Nephron (organoid): ENCODE data around the gene ADAMTS2.
A peak's percentile ranks its signal among the peaks of the same experiment; 100 is the strongest.

Source experiments
- H3K27ac Mint-ChIP-seq, 3 experiments: 2 replicates each; pipeline ENCODE4 v1.8.0; 2020; ENCODE audit warnings: mixed read lengths in 3 of 3, mild to moderate bottlenecking in 2 of 3, moderate library complexity in 1 of 3
- H3K27me3 Mint-ChIP-seq: 2 replicates; pipeline ENCODE4 v1.8.0; 2021; ENCODE audit warnings: low read depth, mild to moderate bottlenecking, moderate library complexity, mixed read lengths
- H3K36me3 Mint-ChIP-seq: 2 replicates; pipeline ENCODE4 v1.8.0; 2020; ENCODE audit warnings: low read depth, mixed read lengths
- H3K4me1 Mint-ChIP-seq: 2 replicates; pipeline ENCODE4 v1.8.0; 2020; ENCODE audit warnings: mixed read lengths
- H3K4me3 Mint-ChIP-seq, 3 experiments: 2 replicates each; pipeline ENCODE4 v1.8.0; 2020; ENCODE audit warnings: mild to moderate bottlenecking in 3 of 3, mixed read lengths in 3 of 3, moderate library complexity in 2 of 3
- H3K9me3 Mint-ChIP-seq: 2 replicates; pipeline ENCODE4 v1.8.0; 2020; ENCODE audit warnings: mixed read lengths
- TF ChIP-seq, protein P1 (sequence below), 3 experiments: fragments of 200-600 bp; sonication (generic); IDR thresholded peaks; one replicate each; pipeline ENCODE4 v1.5.0; 2021; ENCODE audit warnings: antibody characterized with exemption in 3 of 3; ENCODE audit not compliant: unreplicated experiment in 3 of 3

The ADAMTS2 gene

DNA sequence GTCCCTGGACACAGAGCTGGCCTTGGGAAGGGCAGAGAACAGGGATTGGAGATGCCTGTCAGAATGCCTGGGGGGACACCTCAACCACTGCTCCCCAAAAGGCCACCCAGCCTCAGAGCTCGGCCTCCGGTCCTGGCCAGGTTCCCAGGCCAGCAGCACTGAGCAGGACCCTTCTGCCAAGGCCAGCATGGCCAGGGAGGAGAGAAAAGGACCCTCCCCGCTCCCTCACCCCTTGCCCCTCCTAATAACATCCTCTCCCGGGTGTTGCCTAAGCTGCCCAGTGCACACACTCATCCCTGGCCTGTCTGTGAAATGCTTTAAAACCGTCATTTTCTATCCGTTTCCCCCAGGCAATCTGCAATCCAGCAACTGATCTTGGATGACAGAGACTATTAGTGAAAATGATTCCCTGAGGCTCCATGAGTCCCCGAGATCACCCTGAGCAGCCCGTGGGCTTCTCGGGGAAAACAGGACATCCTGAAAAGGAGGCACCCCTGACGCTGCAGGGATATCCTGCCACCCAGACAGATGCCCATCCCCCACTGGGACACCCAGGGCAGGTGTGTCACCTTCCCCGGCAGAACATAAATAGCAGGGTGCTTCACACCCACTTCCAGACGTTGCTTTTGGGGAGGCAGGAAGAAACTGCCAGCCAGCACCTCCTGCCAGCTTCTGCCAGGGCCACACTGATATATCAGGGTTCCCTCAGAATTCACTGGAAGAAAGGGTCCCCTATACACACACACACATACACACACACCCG is 75.3 kb downstream of the ADAMTS2 start:
- H3K9me3 Mint-ChIP-seq: no peaks in the 10 kb centered on the region

DNA sequence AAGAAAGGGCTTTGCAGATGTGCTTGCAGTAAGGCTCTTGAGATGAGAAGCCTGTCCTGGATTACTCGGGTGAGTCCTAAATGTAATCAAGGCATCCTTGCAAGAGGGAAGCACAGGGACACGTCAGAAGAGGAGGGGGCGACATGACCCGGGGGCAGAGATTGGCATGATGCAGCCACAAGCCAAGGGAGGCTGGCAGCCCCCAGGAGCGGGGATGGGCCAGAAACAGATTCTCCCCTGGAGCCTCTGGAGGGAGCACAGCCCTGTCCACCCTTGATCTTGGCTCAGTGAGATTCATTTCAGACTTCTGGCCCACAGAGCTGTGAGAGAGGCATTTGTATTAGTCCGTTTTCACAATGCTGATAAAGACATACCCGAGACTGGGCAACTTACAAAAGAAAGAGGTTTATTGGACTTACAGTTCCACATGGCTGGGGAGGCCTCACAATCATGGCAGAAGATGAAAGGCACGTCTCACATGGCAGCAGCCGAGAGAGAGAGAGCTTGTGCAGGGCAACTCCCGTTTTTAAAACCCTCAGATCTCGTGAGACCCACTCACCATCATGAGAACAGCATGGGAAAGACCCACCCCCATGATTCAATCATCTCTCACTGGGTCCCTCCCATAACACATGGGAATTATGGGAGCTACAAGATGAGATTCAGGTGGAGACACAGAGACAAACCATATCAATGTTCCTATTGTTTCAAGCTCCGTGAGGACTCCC is 76.1 kb downstream of the ADAMTS2 start:
- H3K36me3 Mint-ChIP-seq: no peaks in the 10 kb centered on the region
- peak overlapping the region in 1 of 3 experiments; percentile 69 for H3K4me3 Mint-ChIP-seq
- no peaks in the 10 kb centered on the region for H3K9me3 Mint-ChIP-seq
- peaks cover 80% of the 10 kb centered on the region for H3K4me1 Mint-ChIP-seq
- TF ChIP-seq, protein P1, sequence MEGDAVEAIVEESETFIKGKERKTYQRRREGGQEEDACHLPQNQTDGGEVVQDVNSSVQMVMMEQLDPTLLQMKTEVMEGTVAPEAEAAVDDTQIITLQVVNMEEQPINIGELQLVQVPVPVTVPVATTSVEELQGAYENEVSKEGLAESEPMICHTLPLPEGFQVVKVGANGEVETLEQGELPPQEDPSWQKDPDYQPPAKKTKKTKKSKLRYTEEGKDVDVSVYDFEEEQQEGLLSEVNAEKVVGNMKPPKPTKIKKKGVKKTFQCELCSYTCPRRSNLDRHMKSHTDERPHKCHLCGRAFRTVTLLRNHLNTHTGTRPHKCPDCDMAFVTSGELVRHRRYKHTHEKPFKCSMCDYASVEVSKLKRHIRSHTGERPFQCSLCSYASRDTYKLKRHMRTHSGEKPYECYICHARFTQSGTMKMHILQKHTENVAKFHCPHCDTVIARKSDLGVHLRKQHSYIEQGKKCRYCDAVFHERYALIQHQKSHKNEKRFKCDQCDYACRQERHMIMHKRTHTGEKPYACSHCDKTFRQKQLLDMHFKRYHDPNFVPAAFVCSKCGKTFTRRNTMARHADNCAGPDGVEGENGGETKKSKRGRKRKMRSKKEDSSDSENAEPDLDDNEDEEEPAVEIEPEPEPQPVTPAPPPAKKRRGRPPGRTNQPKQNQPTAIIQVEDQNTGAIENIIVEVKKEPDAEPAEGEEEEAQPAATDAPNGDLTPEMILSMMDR (IDR thresholded peaks at IDR 0.05; ENCODE audit: unreplicated experiment in 3 of 3): no peak
- H3K27me3 Mint-ChIP-seq: no peaks in the 10 kb centered on the region
- H3K27ac Mint-ChIP-seq: peak overlapping the region; percentile 66 to 99 (median 88)

More for the DNA sequence above, 75.3 kb downstream of the ADAMTS2 start:
- no peaks in the 10 kb centered on the region for H3K27me3 Mint-ChIP-seq
- peaks cover 73% of the 10 kb centered on the region for H3K4me1 Mint-ChIP-seq
- no peaks in the 10 kb centered on the region for H3K36me3 Mint-ChIP-seq
- peak overlapping the region in 1 of 3 experiments; percentile 10 for H3K4me3 Mint-ChIP-seq
- TF ChIP-seq, protein P1 (IDR thresholded peaks at IDR 0.05; ENCODE audit: unreplicated experiment in 3 of 3): no peak
- peak overlapping the region in 2 of 3 experiments; percentile 99 for H3K27ac Mint-ChIP-seq

DNA sequence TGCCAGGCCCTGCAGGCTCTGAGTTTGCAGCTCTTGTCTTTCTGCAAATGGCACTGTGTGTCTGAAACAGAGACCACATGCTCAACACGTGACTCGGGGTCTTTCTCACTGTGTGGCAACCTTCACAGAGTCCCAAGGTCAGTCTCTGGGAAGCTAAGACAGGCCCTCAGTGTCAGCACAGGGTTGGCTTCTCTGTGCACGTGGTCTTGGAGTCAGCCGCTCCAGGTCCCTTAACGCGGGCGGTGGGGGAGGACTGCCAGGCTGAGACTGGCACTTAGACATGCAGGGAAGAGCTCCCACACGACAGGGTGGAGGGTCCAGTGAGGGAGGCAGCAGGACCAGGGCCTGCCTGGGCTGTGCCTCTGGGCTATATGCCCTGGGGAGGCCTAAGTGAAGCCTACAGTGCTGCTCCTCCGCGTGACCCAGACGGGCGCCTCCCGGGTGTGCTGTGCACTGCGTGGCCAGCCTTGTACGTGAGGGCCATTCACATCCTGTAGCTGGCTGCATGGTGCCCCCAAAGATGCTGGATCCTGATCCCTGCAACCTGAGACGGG is 76.8 kb downstream of the ADAMTS2 start:
- H3K27me3 Mint-ChIP-seq: no peaks in the 10 kb centered on the region
- H3K4me1 Mint-ChIP-seq: peaks cover 76% of the 10 kb centered on the region
- H3K9me3 Mint-ChIP-seq: no peaks in the 10 kb centered on the region
- peak overlapping the region in 2 of 3 experiments; percentile 88 to 99 for H3K27ac Mint-ChIP-seq
- no peak overlapping the region for H3K4me3 Mint-ChIP-seq
- H3K36me3 Mint-ChIP-seq: no peaks in the 10 kb centered on the region
- TF ChIP-seq, protein P1 (IDR thresholded peaks at IDR 0.05; ENCODE audit: unreplicated experiment in 3 of 3): no peak

DNA sequence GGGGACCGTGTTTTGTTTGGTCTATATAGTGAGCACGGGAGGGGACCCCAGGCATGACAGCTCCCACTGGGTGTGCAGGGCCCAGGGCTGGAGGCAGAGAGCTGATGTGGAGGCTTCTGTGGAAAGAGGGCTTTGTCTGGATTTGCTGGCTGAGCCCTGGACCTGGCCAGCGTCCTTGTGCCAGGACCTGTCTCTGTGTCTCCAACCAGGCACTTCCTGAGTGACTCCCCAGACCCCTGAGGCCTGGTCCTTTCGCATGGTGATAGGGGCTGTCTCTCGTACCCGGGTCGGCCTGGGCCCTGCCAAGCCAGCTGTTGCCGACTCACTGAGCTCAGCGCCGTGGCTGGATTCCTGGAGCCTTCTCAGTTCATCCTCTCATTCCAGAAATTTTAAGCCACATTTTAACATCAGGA is 77.6 kb downstream of the ADAMTS2 start:
- TF ChIP-seq, protein P1 (IDR thresholded peaks at IDR 0.05; ENCODE audit: unreplicated experiment in 3 of 3): no peak
- Mint-ChIP-seq H3K36me3 (no peaks in the 10 kb centered on the region), H3K4me3 (peak overlapping the region in 1 of 3 experiments; percentile 34), H3K9me3 (no peaks in the 10 kb centered on the region), H3K27ac (peak overlapping the region in 2 of 3 experiments; percentile 80 to 99), H3K4me1 (peaks cover 71% of the 10 kb centered on the region), H3K27me3 (peaks cover 1% of the 10 kb centered on the region)

DNA sequence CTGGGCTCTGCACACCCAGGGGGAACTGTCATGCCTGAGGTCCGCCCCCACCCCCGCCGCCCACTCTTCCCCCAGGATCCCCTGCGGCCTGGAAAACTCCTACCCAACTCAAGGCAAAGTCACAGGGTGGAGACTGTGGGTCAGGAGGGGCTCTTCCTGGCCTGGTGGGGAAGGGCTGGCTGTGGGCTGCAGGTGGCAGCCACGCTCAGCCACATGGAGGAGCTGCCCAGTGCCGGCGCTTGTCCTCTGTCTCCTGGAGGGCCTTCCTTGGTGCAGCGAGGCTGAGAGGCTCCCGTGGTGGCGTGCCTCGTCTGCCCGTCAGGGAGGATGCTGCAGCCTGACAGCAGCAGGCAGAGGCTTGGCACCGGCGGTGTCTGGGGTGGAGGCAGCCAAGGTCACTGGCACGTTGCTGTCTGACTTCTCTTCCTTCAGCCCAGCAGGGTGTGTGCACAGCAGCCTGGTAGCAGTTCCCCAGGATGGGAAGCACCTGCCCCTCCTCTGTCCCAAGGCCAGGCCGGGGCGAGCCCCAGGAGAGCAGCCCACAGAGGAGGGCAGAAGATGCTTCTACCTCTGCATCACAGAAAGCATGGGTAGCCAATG is 78.1 kb downstream of the ADAMTS2 start:
- H3K4me1 Mint-ChIP-seq: peaks cover 75% of the 10 kb centered on the region
- H3K9me3 Mint-ChIP-seq: no peaks in the 10 kb centered on the region
- peaks cover 4% of the 10 kb centered on the region for H3K27me3 Mint-ChIP-seq
- peak overlapping the region in 2 of 3 experiments; percentile 98 to 99 for H3K27ac Mint-ChIP-seq
- TF ChIP-seq, protein P1 (IDR thresholded peaks at IDR 0.05; ENCODE audit: unreplicated experiment in 3 of 3): no peak
- no peaks in the 10 kb centered on the region for H3K36me3 Mint-ChIP-seq
- H3K4me3 Mint-ChIP-seq: no peak overlapping the region
